Measurements from ENCODE around the gene SAFB2. TPM values are rescaled to one million over a fixed set of nuclear protein-coding genes. Genes with fewer than 3 reads are reported as not detected.

SAFB2 gene
- total RNA-seq, 1 donor from 2014 or later, result 101 TPM

- intact Hi-C loops (cut with micrococcal nuclease), result no loop called here
- no peak for DNase-seq
- Mint-ChIP-seq H3K4me3 (no peak overlapping the region), H3K9me3 (no peaks in the 10 kb centered on the region), H3K36me3 (ENCODE audit: low read depth) (peaks cover 64% of the 10 kb centered on the region), H3K27me3 (no peaks in the 10 kb centered on the region), H3K27ac (no peak overlapping the region), H3K4me1 (peaks cover 12% of the 10 kb centered on the region)
Observed at GRCh38 chr19:5590151-5590864, 32.3 kb downstream of the SAFB2 start.

GRCh38 chr19:5588906-5589676, 33.5 kb downstream of the SAFB2 start:
- DNase-seq, result no peak
- no peaks in the 10 kb centered on the region for H3K9me3 Mint-ChIP-seq
- peaks cover 12% of the 10 kb centered on the region for H3K4me1 Mint-ChIP-seq
- H3K27me3 Mint-ChIP-seq, result no peaks in the 10 kb centered on the region
- intact Hi-C loops (cut with micrococcal nuclease), result no loop called here
- peaks cover 57% of the 10 kb centered on the region for H3K36me3 Mint-ChIP-seq (ENCODE audit: low read depth)
- no peak overlapping the region for H3K27ac Mint-ChIP-seq
- no peak overlapping the region for H3K4me3 Mint-ChIP-seq

- Mint-ChIP-seq H3K36me3 (ENCODE audit: low read depth) (peaks cover 55% of the 10 kb centered on the region), H3K27me3 (no peaks in the 10 kb centered on the region), H3K9me3 (no peaks in the 10 kb centered on the region), H3K4me3 (no peak overlapping the region), H3K27ac (peak overlapping the region; percentile 20), H3K4me1 (peaks cover 12% of the 10 kb centered on the region)
- intact Hi-C loops (cut with micrococcal nuclease), result no loop called here
- DNase-seq, result no peak
Observed at GRCh38 chr19:5588441-5588840, 34.1 kb downstream of the SAFB2 start.

GRCh38 chr19:5587661-5588060, 34.9 kb downstream of the SAFB2 start:
- no peak for DNase-seq
- Mint-ChIP-seq H3K4me1 (peaks cover 12% of the 10 kb centered on the region), H3K4me3 (no peak overlapping the region), H3K27ac (peak overlapping the region; percentile 3), H3K9me3 (no peaks in the 10 kb centered on the region), H3K36me3 (ENCODE audit: low read depth) (peaks cover 48% of the 10 kb centered on the region), H3K27me3 (no peaks in the 10 kb centered on the region)
- intact Hi-C loops (cut with micrococcal nuclease), result no loop called here

- Mint-ChIP-seq H3K4me1 (peaks cover 12% of the 10 kb centered on the region), H3K27ac (no peak overlapping the region), H3K9me3 (no peaks in the 10 kb centered on the region), H3K36me3 (ENCODE audit: low read depth) (peaks cover 43% of the 10 kb centered on the region), H3K27me3 (no peaks in the 10 kb centered on the region), H3K4me3 (no peak overlapping the region)
- intact Hi-C loops (cut with micrococcal nuclease), result no loop called here
- no peak for DNase-seq
Observed at GRCh38 chr19:5587071-5587455, 35.5 kb downstream of the SAFB2 start.

GRCh38 chr19:5586300-5587070, 36.1 kb downstream of the SAFB2 start:
- no peaks in the 10 kb centered on the region for H3K27me3 Mint-ChIP-seq
- H3K9me3 Mint-ChIP-seq, result no peaks in the 10 kb centered on the region
- peaks cover 38% of the 10 kb centered on the region for H3K36me3 Mint-ChIP-seq (ENCODE audit: low read depth)
- H3K4me1 Mint-ChIP-seq, result peaks cover 12% of the 10 kb centered on the region
- H3K27ac Mint-ChIP-seq, result peak overlapping the region; percentile 22
- intact Hi-C loops (cut with micrococcal nuclease), result no loop called here
- H3K4me3 Mint-ChIP-seq, result no peak overlapping the region
- DNase-seq, result no peak

GRCh38 chr19:5585461-5586299, 36.9 kb downstream of the SAFB2 start:
- peaks cover 32% of the 10 kb centered on the region for H3K36me3 Mint-ChIP-seq (ENCODE audit: low read depth)
- no peaks in the 10 kb centered on the region for H3K27me3 Mint-ChIP-seq
- intact Hi-C loops (cut with micrococcal nuclease), result no loop called here
- H3K4me1 Mint-ChIP-seq, result peaks cover 12% of the 10 kb centered on the region
- no peaks in the 10 kb centered on the region for H3K9me3 Mint-ChIP-seq
- DNase-seq, result peak; percentile 77
- peak overlapping the region; percentile 87 for H3K27ac Mint-ChIP-seq
- H3K4me3 Mint-ChIP-seq, result peak overlapping the region; percentile 36

GRCh38 chr19:5580161-5580571, 42.4 kb downstream of the SAFB2 start:
- intact Hi-C loops (cut with micrococcal nuclease), result no loop called here
- Mint-ChIP-seq H3K9me3 (no peaks in the 10 kb centered on the region), H3K27ac (no peak overlapping the region), H3K4me1 (peaks cover 7% of the 10 kb centered on the region), H3K27me3 (no peaks in the 10 kb centered on the region), H3K4me3 (no peak overlapping the region), H3K36me3 (ENCODE audit: low read depth) (no peaks in the 10 kb centered on the region)
- no peak for DNase-seq

GRCh38 chr19:5579697-5580096, 42.9 kb downstream of the SAFB2 start:
- no peak overlapping the region for H3K4me3 Mint-ChIP-seq
- H3K27ac Mint-ChIP-seq, result no peak overlapping the region
- no peaks in the 10 kb centered on the region for H3K27me3 Mint-ChIP-seq
- intact Hi-C loops (cut with micrococcal nuclease), result loop anchor here (10.0 kb wide), 1 partner anchor 545 kb away; no protein-coding TSS in a partner anchor
- H3K4me1 Mint-ChIP-seq, result peaks cover 7% of the 10 kb centered on the region
- no peaks in the 10 kb centered on the region for H3K36me3 Mint-ChIP-seq (ENCODE audit: low read depth)
- no peaks in the 10 kb centered on the region for H3K9me3 Mint-ChIP-seq
- no peak for DNase-seq

GRCh38 chr19:5579286-5579685, 43.3 kb downstream of the SAFB2 start:
- Mint-ChIP-seq H3K36me3 (ENCODE audit: low read depth) (no peaks in the 10 kb centered on the region), H3K4me1 (peaks cover 7% of the 10 kb centered on the region), H3K4me3 (no peak overlapping the region), H3K27ac (no peak overlapping the region), H3K27me3 (no peaks in the 10 kb centered on the region), H3K9me3 (no peaks in the 10 kb centered on the region)
- intact Hi-C loops (cut with micrococcal nuclease), result loop anchor here (10.0 kb wide), 1 partner anchor 544 kb away; no protein-coding TSS in a partner anchor
- DNase-seq, result no peak

GRCh38 chr19:5578097-5578846, 44.3 kb downstream of the SAFB2 start:
- intact Hi-C loops (cut with micrococcal nuclease), result loop anchor here (10.0 kb wide), 1 partner anchor 543 kb away; no protein-coding TSS in a partner anchor
- peaks cover 7% of the 10 kb centered on the region for H3K4me1 Mint-ChIP-seq

GRCh38 chr19:5575590-5575989, 47.0 kb downstream of the SAFB2 start:
- no peak overlapping the region for H3K4me3 Mint-ChIP-seq
- no peaks in the 10 kb centered on the region for H3K36me3 Mint-ChIP-seq (ENCODE audit: low read depth)
- H3K4me1 Mint-ChIP-seq, result peaks cover 7% of the 10 kb centered on the region
- H3K27me3 Mint-ChIP-seq, result no peaks in the 10 kb centered on the region
- no peak for DNase-seq
- H3K9me3 Mint-ChIP-seq, result no peaks in the 10 kb centered on the region
- H3K27ac Mint-ChIP-seq, result no peak overlapping the region
- intact Hi-C loops (cut with micrococcal nuclease), result loop anchor here (10.0 kb wide), 1 partner anchor 541 kb away; no protein-coding TSS in a partner anchor

More at GRCh38 chr19:5578097-5578846, 44.3 kb downstream of the SAFB2 start:
- Mint-ChIP-seq H3K9me3 (no peaks in the 10 kb centered on the region), H3K27me3 (no peaks in the 10 kb centered on the region), H3K27ac (no peak overlapping the region), H3K4me3 (no peak overlapping the region), H3K36me3 (ENCODE audit: low read depth) (no peaks in the 10 kb centered on the region)
- peak; percentile 91 for DNase-seq
